Calu3 (cell line): ENCODE measurements around the gene TCOF1. TPM values are rescaled to one million over a fixed set of nuclear protein-coding genes. Genes with fewer than 3 reads are reported as not detected.

Experiments
- BruUV-seq: library from RNA; stranded (reverse); fragments of 400-500 nt; replicated peaks from 2 replicates; lab custom pipeline; 2021; lab: Mats Ljungman, UMichigan
- CTCF ChIA-PET: fragments of 300-600 bp; sonication (Branson Sonifier 250); formaldehyde crosslinking; loops from one replicate; lab custom pipeline; 2022; ENCODE audit warnings: antibody characterized with exemption; lab: Charles Lee
- DNase-seq: peaks from one replicate; pipeline ENCODE4 v3.0.0; 2022
- H3K27ac Mint-ChIP-seq: one replicate; pipeline ENCODE4 v1.8.0; 2022; ENCODE audit warnings: mixed read lengths; ENCODE audit not compliant: unreplicated experiment
- H3K27me3 Mint-ChIP-seq: one replicate; pipeline ENCODE4 v1.8.0; 2022; ENCODE audit warnings: mixed read lengths; ENCODE audit not compliant: unreplicated experiment
- H3K36me3 Mint-ChIP-seq: one replicate; pipeline ENCODE4 v1.8.0; 2022; ENCODE audit warnings: mild to moderate bottlenecking, moderate library complexity, mixed read lengths; ENCODE audit not compliant: insufficient read depth, unreplicated experiment
- H3K4me1 Mint-ChIP-seq: one replicate; pipeline ENCODE4 v1.8.0; 2022; ENCODE audit warnings: mild to moderate bottlenecking, low read depth, mixed read lengths; ENCODE audit not compliant: unreplicated experiment
- H3K4me3 Mint-ChIP-seq: one replicate; pipeline ENCODE4 v1.8.0; 2022; ENCODE audit warnings: mild to moderate bottlenecking, low read depth, moderate library complexity, mixed read lengths; ENCODE audit not compliant: unreplicated experiment
- H3K9me3 Mint-ChIP-seq: one replicate; pipeline ENCODE4 v1.8.0; 2022; ENCODE audit warnings: low read depth, mixed read lengths; ENCODE audit not compliant: unreplicated experiment
- intact Hi-C: fragments of 100-400 bp; cut with micrococcal nuclease; formaldehyde crosslinking; loops from one replicate; pipeline ENCODE4 v1.10.0; 2022; ENCODE audit not compliant: unreplicated experiment
- total RNA-seq: library from RNA; stranded (reverse); gene quantifications from 2 replicates; pipeline ENCODE4 v1.2.3, GENCODE V29; 2022
- TF ChIP-seq, protein P1 (sequence below): fragments of 200-600 bp; IDR thresholded peaks from one replicate; pipeline ENCODE4 v1.8.0; 2022; ENCODE audit warnings: antibody characterized with exemption; ENCODE audit not compliant: unreplicated experiment

TCOF1 gene
- total RNA-seq, 1 experiment from 2014 or later = 106 TPM

DNA sequence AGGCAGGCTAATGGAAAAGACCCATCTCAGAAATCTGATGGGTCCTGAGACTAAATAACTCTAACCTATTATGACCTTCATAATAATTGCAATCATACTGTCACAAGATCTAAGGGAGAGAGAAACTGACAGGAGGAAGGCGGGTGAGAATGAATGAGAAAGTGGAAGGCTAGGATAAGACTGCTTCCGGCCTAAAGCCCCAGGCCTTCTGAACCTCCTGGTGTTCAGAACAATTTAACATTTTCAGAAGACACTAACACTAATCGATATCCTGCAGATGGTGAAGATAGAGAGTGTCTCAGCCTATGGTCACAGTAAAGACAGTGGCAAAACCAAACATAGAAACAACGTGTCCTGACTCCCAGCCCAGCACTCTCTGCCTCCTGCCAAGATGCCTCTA is 90.8 kb downstream of the TCOF1 start:
- CTCF ChIA-PET = no interaction called here
- peaks cover 68% of the 10 kb centered on the region for H3K36me3 Mint-ChIP-seq
- intact Hi-C loops = no loop called here
- BruUV-seq = no TSS peak
- H3K4me1 Mint-ChIP-seq = peaks cover 28% of the 10 kb centered on the region
- H3K27me3 Mint-ChIP-seq = no peaks in the 10 kb centered on the region
- TF ChIP-seq, protein P1, sequence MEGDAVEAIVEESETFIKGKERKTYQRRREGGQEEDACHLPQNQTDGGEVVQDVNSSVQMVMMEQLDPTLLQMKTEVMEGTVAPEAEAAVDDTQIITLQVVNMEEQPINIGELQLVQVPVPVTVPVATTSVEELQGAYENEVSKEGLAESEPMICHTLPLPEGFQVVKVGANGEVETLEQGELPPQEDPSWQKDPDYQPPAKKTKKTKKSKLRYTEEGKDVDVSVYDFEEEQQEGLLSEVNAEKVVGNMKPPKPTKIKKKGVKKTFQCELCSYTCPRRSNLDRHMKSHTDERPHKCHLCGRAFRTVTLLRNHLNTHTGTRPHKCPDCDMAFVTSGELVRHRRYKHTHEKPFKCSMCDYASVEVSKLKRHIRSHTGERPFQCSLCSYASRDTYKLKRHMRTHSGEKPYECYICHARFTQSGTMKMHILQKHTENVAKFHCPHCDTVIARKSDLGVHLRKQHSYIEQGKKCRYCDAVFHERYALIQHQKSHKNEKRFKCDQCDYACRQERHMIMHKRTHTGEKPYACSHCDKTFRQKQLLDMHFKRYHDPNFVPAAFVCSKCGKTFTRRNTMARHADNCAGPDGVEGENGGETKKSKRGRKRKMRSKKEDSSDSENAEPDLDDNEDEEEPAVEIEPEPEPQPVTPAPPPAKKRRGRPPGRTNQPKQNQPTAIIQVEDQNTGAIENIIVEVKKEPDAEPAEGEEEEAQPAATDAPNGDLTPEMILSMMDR = no peak
- peak overlapping the region; percentile 98 for H3K27ac Mint-ChIP-seq
- DNase-seq = no peak
- H3K4me3 Mint-ChIP-seq = peak overlapping the region; percentile 88
- no peaks in the 10 kb centered on the region for H3K9me3 Mint-ChIP-seq

DNA sequence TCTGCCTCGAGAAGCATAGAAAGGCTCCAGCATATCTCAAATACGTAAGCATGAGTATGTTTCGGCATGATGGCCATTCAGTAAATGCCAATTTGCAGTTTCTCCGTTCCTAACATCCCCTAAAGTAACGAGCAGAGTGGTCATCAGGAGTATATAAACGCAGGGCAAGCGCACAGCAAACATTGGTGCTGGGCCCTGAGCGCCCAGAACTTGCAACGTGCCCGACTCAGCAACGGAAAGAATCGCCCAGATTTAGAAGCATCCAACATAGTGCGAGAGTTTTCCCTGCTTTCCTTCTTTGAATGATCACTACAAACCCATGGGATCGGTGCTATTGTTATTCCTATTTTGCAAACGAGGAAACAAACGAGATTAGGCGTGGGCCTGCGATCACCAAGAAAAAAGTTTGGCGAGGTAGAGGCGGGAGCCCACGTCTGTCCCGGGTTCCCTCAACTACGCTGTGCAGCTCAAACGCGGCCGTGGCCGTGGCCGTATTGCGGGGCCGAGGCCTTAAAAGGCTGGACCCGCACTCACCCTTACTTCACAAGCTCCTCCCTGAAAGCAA is 91.5 kb downstream of the TCOF1 start:
- Mint-ChIP-seq H3K9me3 (no peaks in the 10 kb centered on the region), H3K27ac (peak overlapping the region; percentile 98), H3K4me1 (peaks cover 28% of the 10 kb centered on the region), H3K27me3 (no peaks in the 10 kb centered on the region), H3K36me3 (peaks cover 61% of the 10 kb centered on the region), H3K4me3 (peak overlapping the region; percentile 88)
- CTCF ChIA-PET = interaction anchor here (1.6 kb wide), 1 partner anchor 10 kb away, joined by 7 read pairs; no protein-coding TSS in a partner anchor
- TF ChIP-seq, protein P1 = no peak
- BruUV-seq = TSS peak; percentile 74
- DNase-seq = no peak
- intact Hi-C loops = no loop called here

Other genes with a start within 250 kb of the TCOF1 start
- gene PDGFRB, start 201.9 kb upstream of the TCOF1 start, total RNA-seq = not detected in 2 replicates
- gene CDX1, start 190.9 kb upstream of the TCOF1 start, total RNA-seq = not detected in 2 replicates
- not detected in 2 replicates for gene SLC6A7, start 167.6 kb upstream of the TCOF1 start, total RNA-seq
- gene CAMK2A, start 67.9 kb upstream of the TCOF1 start, total RNA-seq = not detected in 2 replicates
- 0.71 and 0.93 TPM in 2 replicates for gene ARSI, start 54.8 kb upstream of the TCOF1 start, total RNA-seq
- gene CD74, start 55.2 kb downstream of the TCOF1 start, total RNA-seq = 773 and 1,091 TPM in 2 replicates
- 2,194 and 2,330 TPM in 2 replicates for gene RPS14, start 92.0 kb downstream of the TCOF1 start, total RNA-seq
- 62.5 and 72.6 TPM in 2 replicates for gene NDST1, start 150.4 kb downstream of the TCOF1 start, total RNA-seq